Ishikawa (cell line): ENCODE measurements around the gene RHOB.

Source experiments
- CEBPB ChIP-seq: IDR thresholded peaks from 2 replicates; pipeline ENCODE4 v1.6.1; 2012
- CREB1 ChIP-seq: IDR thresholded peaks from 2 replicates; pipeline ENCODE4 v1.6.1; 2012; ENCODE audit warnings: low read depth
- EP300 ChIP-seq: IDR thresholded peaks from 2 replicates; pipeline ENCODE4 v1.6.1; 2012; ENCODE audit warnings: borderline replicate concordance
- RAD21 ChIP-seq: IDR thresholded peaks from 2 replicates; pipeline ENCODE4 v1.6.1; 2012; ENCODE audit warnings: low read depth
- TAF1 ChIP-seq: IDR thresholded peaks from 2 replicates; pipeline ENCODE4 v1.6.1; 2012; ENCODE audit warnings: low read depth, mild to moderate bottlenecking
- TCF12 ChIP-seq: IDR thresholded peaks from 2 replicates; pipeline ENCODE4 v1.6.1; 2012; ENCODE audit warnings: low read depth
- TEAD4 ChIP-seq: IDR thresholded peaks from 2 replicates; pipeline ENCODE4 v1.6.1; 2012
- YY1 ChIP-seq: IDR thresholded peaks from 2 replicates; pipeline ENCODE4 v1.6.1; 2012; ENCODE audit warnings: low read depth
- ZBTB7A ChIP-seq: IDR thresholded peaks from 2 replicates; pipeline ENCODE4 v1.6.1; 2012; ENCODE audit warnings: low read depth
- TF ChIP-seq, protein P1 (sequence below): IDR thresholded peaks from 2 replicates; pipeline ENCODE4 v1.6.1; 2012
- TF ChIP-seq, protein P2 (sequence below): IDR thresholded peaks from 2 replicates; pipeline ENCODE4 v1.6.1; 2012; ENCODE audit warnings: low read depth, mild to moderate bottlenecking

DNA sequence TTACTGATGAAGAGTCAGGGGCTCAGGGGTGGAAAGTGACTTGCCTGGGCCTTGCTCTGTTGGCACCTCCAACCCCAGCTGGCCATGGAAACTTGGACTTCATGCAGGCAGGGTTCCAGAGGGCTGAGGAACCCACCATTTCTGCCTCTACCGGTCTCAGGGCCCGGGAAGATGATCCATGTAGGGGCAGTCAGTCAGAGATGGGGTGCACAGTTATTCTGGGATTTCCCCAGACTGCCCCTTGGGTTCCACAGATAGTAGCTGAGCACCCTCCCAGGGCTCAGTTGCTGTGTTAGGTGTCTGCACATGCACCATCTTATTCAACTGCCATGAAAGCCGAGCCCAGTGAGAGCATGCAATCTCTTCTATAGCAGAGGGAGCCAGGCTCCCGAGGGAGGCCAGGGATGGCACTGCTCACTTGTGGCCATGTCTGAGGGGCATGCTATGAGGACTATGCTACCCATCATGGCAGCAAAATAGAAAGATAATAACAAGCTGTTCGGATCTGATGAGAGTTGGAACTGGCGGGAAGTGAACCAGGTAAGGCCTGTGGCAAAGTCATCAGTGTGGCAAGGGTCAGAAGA, 37.3 kb downstream of the RHOB start:
- TF ChIP-seq EP300 = no peak
- TF ChIP-seq, protein P1, sequence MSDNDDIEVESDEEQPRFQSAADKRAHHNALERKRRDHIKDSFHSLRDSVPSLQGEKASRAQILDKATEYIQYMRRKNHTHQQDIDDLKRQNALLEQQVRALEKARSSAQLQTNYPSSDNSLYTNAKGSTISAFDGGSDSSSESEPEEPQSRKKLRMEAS = no peak
- TF ChIP-seq CREB1 = no peak
- TF ChIP-seq YY1 = no peak
- no peak for TF ChIP-seq TCF12
- TF ChIP-seq TEAD4 = no peak
- no peak for TF ChIP-seq CEBPB
- no peak for TF ChIP-seq RAD21
- TF ChIP-seq TAF1 = no peak
- TF ChIP-seq, protein P2, sequence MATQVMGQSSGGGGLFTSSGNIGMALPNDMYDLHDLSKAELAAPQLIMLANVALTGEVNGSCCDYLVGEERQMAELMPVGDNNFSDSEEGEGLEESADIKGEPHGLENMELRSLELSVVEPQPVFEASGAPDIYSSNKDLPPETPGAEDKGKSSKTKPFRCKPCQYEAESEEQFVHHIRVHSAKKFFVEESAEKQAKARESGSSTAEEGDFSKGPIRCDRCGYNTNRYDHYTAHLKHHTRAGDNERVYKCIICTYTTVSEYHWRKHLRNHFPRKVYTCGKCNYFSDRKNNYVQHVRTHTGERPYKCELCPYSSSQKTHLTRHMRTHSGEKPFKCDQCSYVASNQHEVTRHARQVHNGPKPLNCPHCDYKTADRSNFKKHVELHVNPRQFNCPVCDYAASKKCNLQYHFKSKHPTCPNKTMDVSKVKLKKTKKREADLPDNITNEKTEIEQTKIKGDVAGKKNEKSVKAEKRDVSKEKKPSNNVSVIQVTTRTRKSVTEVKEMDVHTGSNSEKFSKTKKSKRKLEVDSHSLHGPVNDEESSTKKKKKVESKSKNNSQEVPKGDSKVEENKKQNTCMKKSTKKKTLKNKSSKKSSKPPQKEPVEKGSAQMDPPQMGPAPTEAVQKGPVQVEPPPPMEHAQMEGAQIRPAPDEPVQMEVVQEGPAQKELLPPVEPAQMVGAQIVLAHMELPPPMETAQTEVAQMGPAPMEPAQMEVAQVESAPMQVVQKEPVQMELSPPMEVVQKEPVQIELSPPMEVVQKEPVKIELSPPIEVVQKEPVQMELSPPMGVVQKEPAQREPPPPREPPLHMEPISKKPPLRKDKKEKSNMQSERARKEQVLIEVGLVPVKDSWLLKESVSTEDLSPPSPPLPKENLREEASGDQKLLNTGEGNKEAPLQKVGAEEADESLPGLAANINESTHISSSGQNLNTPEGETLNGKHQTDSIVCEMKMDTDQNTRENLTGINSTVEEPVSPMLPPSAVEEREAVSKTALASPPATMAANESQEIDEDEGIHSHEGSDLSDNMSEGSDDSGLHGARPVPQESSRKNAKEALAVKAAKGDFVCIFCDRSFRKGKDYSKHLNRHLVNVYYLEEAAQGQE = no peak
- no peak for TF ChIP-seq ZBTB7A
